HEK293 (cell line): Measurements from ENCODE around the gene FAM177B.
A peak's percentile ranks its signal among the peaks of the same experiment; 100 is the strongest.

Experiments
- CTCF ChIA-PET: fragments of 350-600 bp; formaldehyde crosslinking; extraction: SDS; loops from one replicate; lab custom pipeline; 2021; ENCODE audit warnings: antibody characterized with exemption; lab: Yijun Ruan, JAX
- POLR2A ChIA-PET: fragments of 300-600 bp; formaldehyde crosslinking; extraction: SDS; loops from one replicate; lab custom pipeline; 2020; ENCODE audit warnings: antibody characterized with exemption, inconsistent platforms; lab: Yijun Ruan, JAX
- H3K27ac ChIP-seq: fragments of 200-500 bp; sonication (Bioruptor generic); 2 replicates; pipeline ENCODE4 v1.5.1; 2014; ENCODE audit warnings: low read depth, low read length, control low read depth, inconsistent platforms; ENCODE audit errors: extremely low read depth
- H3K36me3 ChIP-seq, 2 experiments: fragments of 200-500 bp in 1 of 2; sonication (Bioruptor generic) in 1 of 2; 1 replicate in 1 of 2; 2 replicates in 1 of 2; pipeline ENCODE4 v1.5.1; 2014 to 2017; ENCODE audit warnings: inconsistent platforms in 2 of 2, low read length in 2 of 2; ENCODE audit not compliant: control insufficient read depth in 2 of 2, insufficient read depth in 1 of 2
- H3K4me1 ChIP-seq: fragments of 200-500 bp; sonication (Bioruptor generic); 2 replicates; pipeline ENCODE4 v1.5.1; 2014; ENCODE audit warnings: mild to moderate bottlenecking, low read length, inconsistent platforms; ENCODE audit not compliant: control insufficient read depth, insufficient read depth
- H3K4me3 ChIP-seq: 2 replicates; pipeline ENCODE4 v1.5.1; 2011; ENCODE audit warnings: low read depth, mild to moderate bottlenecking, control low read depth, low read length, moderate library complexity
- H3K9me3 ChIP-seq: fragments of 200-500 bp; sonication (Bioruptor generic); 2 replicates; pipeline ENCODE4 v1.5.1; 2014; ENCODE audit warnings: low read depth, low read length, inconsistent platforms; ENCODE audit not compliant: control insufficient read depth, insufficient read depth
- AEBP2 ChIP-seq: fragments of 450-650 bp; formaldehyde crosslinking; IDR thresholded peaks from 2 replicates; pipeline ENCODE4 v1.5.1; 2016; ENCODE audit warnings: missing biosample characterization, missing genetic modification characterization, borderline replicate concordance
- EGR2 ChIP-seq: fragments of 450-650 bp; formaldehyde crosslinking; IDR thresholded peaks from 2 replicates; pipeline ENCODE4 v1.5.1; 2016; ENCODE audit warnings: low read depth, missing biosample characterization, missing genetic modification characterization
- FEZF1 ChIP-seq: fragments of 450-650 bp; formaldehyde crosslinking; IDR thresholded peaks from 2 replicates; pipeline ENCODE4 v1.5.1; 2016; ENCODE audit warnings: missing biosample characterization, missing genetic modification characterization
- MZF1 ChIP-seq: fragments of 450-650 bp; formaldehyde crosslinking; IDR thresholded peaks from 2 replicates; pipeline ENCODE4 v1.5.1; 2017; ENCODE audit warnings: missing biosample characterization, missing genetic modification characterization, borderline replicate concordance
- REPIN1 ChIP-seq: fragments of 450-650 bp; formaldehyde crosslinking; IDR thresholded peaks from 2 replicates; pipeline ENCODE4 v1.5.1; 2017; ENCODE audit warnings: missing biosample characterization, missing genetic modification characterization, low read depth
- SCRT1 ChIP-seq: fragments of 450-650 bp; formaldehyde crosslinking; IDR thresholded peaks from 2 replicates; pipeline ENCODE4 v1.5.1; 2016; ENCODE audit warnings: missing biosample characterization, missing genetic modification characterization, borderline replicate concordance
- SCRT2 ChIP-seq: fragments of 450-650 bp; formaldehyde crosslinking; IDR thresholded peaks from 2 replicates; pipeline ENCODE4 v1.5.1; 2016; ENCODE audit warnings: missing biosample characterization, missing genetic modification characterization
- SETDB1 ChIP-seq: IDR thresholded peaks from one replicate; pipeline ENCODE4 v1.6.1; 2017; ENCODE audit warnings: mild to moderate bottlenecking, low read length, moderate library complexity, mixed read lengths; ENCODE audit not compliant: insufficient read length
- SP7 ChIP-seq: fragments of 450-650 bp; formaldehyde crosslinking; IDR thresholded peaks from 2 replicates; pipeline ENCODE4 v1.5.1; 2016; ENCODE audit warnings: missing biosample characterization, missing genetic modification characterization
- ZBTB49 ChIP-seq: fragments of 450-650 bp; formaldehyde crosslinking; IDR thresholded peaks from 2 replicates; pipeline ENCODE4 v1.5.1; 2016; ENCODE audit warnings: missing biosample characterization, missing genetic modification characterization, low read depth
- ZNF132 ChIP-seq: fragments of 450-650 bp; formaldehyde crosslinking; IDR thresholded peaks from 2 replicates; pipeline ENCODE4 v1.5.1; 2017; ENCODE audit warnings: missing biosample characterization, missing genetic modification characterization, borderline replicate concordance
- ZNF19 ChIP-seq: fragments of 450-650 bp; formaldehyde crosslinking; IDR thresholded peaks from 2 replicates; pipeline ENCODE4; 2016; ENCODE audit warnings: missing biosample characterization, missing genetic modification characterization, low read depth
- ZNF26 ChIP-seq: fragments of 450-650 bp; formaldehyde crosslinking; IDR thresholded peaks from 2 replicates; pipeline ENCODE4 v1.5.1; 2016; ENCODE audit warnings: missing biosample characterization, missing genetic modification characterization
- ZNF266 ChIP-seq: fragments of 450-650 bp; formaldehyde crosslinking; IDR thresholded peaks from 2 replicates; pipeline ENCODE4 v1.5.1; 2016; ENCODE audit warnings: missing biosample characterization, missing genetic modification characterization, low read depth
- ZNF292 ChIP-seq: fragments of 450-650 bp; formaldehyde crosslinking; IDR thresholded peaks from 2 replicates; pipeline ENCODE4 v1.5.1; 2016; ENCODE audit warnings: low read depth, missing biosample characterization, missing genetic modification characterization, borderline replicate concordance
- ZNF37A ChIP-seq: fragments of 450-650 bp; IDR thresholded peaks from 2 replicates; pipeline ENCODE4 v1.5.1; 2018; ENCODE audit warnings: missing biosample characterization, missing genetic modification characterization
- ZNF510 ChIP-seq: fragments of 450-650 bp; formaldehyde crosslinking; IDR thresholded peaks from 2 replicates; pipeline ENCODE4 v1.5.1; 2018; ENCODE audit warnings: mild to moderate bottlenecking, missing genetic modification characterization, missing biosample characterization; ENCODE audit not compliant: insufficient replicate concordance
- ZNF513 ChIP-seq: fragments of 450-650 bp; IDR thresholded peaks from 2 replicates; pipeline ENCODE4 v1.5.1; 2018; ENCODE audit warnings: missing biosample characterization, missing genetic modification characterization
- ZNF521 ChIP-seq: fragments of 450-650 bp; formaldehyde crosslinking; IDR thresholded peaks from 2 replicates; pipeline ENCODE4 v1.5.1; 2017; ENCODE audit warnings: missing biosample characterization, mild to moderate bottlenecking, missing genetic modification characterization
- ZNF585B ChIP-seq: fragments of 450-650 bp; formaldehyde crosslinking; IDR thresholded peaks from 2 replicates; pipeline ENCODE4 v1.5.1; 2016; ENCODE audit warnings: missing biosample characterization, missing genetic modification characterization
- ZNF600 ChIP-seq: fragments of 450-650 bp; formaldehyde crosslinking; IDR thresholded peaks from 2 replicates; pipeline ENCODE4 v1.5.1; 2016; ENCODE audit warnings: missing biosample characterization, missing genetic modification characterization
- ZNF776 ChIP-seq: fragments of 450-650 bp; formaldehyde crosslinking; IDR thresholded peaks from 2 replicates; pipeline ENCODE4 v1.5.0; 2017; ENCODE audit warnings: missing biosample characterization, missing genetic modification characterization, borderline replicate concordance
- ZSCAN23 ChIP-seq: fragments of 450-650 bp; formaldehyde crosslinking; IDR thresholded peaks from 2 replicates; pipeline ENCODE4 v1.5.1; 2016; ENCODE audit warnings: missing biosample characterization, missing genetic modification characterization

Gene FAM177B

GRCh38 chr1:222696741-222697140 lies 40.3 kb upstream of the FAM177B start:
- TF ChIP-seq AEBP2 (tag by site-specific recombination) (no peak), SCRT1 (tag by site-specific recombination) (peak; percentile 61; the same call in 1 of the 2 replicates), ZNF600 (tag by site-specific recombination) (no peak), SCRT2 (tag by site-specific recombination) (peak; percentile 87), ZNF776 (tag by site-specific recombination) (no peak), MZF1 (tag by site-specific recombination) (no peak), ZNF19 (tag by site-specific recombination) (no peak), ZNF37A (no peak)
- TF ChIP-seq, all 188 proteins: peak for 2
- ChIA-PET POLR2A (no interaction called here), CTCF (no interaction called here)
- Histone ChIP-seq H3K27ac (no peak overlapping the region), H3K36me3 (peaks cover 13 to 18% of the 10 kb centered on the region in 2 experiments; a peak in 2 of 3 replicates), H3K4me3 (no peak overlapping the region), H3K9me3 (no peaks in the 10 kb centered on the region), H3K4me1 (no peaks in the 10 kb centered on the region)

- H3K36me3 ChIP-seq: peaks cover 13 to 19% of the 10 kb centered on the region in 2 experiments
- no peaks in the 10 kb centered on the region for H3K4me1 ChIP-seq
- H3K4me3 ChIP-seq: no peak overlapping the region
- CTCF ChIA-PET: interaction anchor here (0.6 kb wide), 2 partner anchors 436 to 1264 kb away, joined by 3 to 4 read pairs; no protein-coding TSS in a partner anchor
- H3K27ac ChIP-seq: no peak overlapping the region
- TF ChIP-seq ZNF26 (tag by site-specific recombination) (no peak), ZNF266 (tag by site-specific recombination) (no peak), ZNF292 (tag by site-specific recombination) (no peak), SP7 (tag by site-specific recombination) (no peak), ZNF19 (tag by site-specific recombination) (no peak), ZNF132 (tag by site-specific recombination) (no peak), ZSCAN23 (tag by site-specific recombination) (no peak), ZBTB49 (tag by site-specific recombination) (no peak), ZNF585B (tag by site-specific recombination) (no peak), SETDB1 (no peak), ZNF513 (tag by site-specific recombination) (no peak), EGR2 (tag by site-specific recombination) (no peak), REPIN1 (tag by site-specific recombination) (no peak), FEZF1 (tag by site-specific recombination) (no peak), ZNF521 (tag by site-specific recombination) (no peak), ZNF510 (tag by site-specific recombination) (no peak)
- TF ChIP-seq, all 188 proteins: peak for 0
- POLR2A ChIA-PET: no interaction called here
- H3K9me3 ChIP-seq: no peaks in the 10 kb centered on the region
Measured at GRCh38 chr1:222697203-222697602, 39.8 kb upstream of the FAM177B start.
